H9 (cell line): ENCODE measurements around the gene HHLA2. TPM values are rescaled to one million over a fixed set of nuclear protein-coding genes. Genes with fewer than 3 reads are reported as not detected.

ENCODE experiments used
- DNase-seq: peaks from one replicate; pipeline ENCODE4 v3.0.0-alpha.2; 2017
- H2AFZ ChIP-seq: one replicate; pipeline ENCODE4 v1.6.1; 2013; ENCODE audit warnings: mild to moderate bottlenecking, low read length, control low read depth, moderate library complexity
- H2AK5ac ChIP-seq: 2 replicates; pipeline ENCODE4 v1.6.1; 2013; ENCODE audit warnings: low read length, control low read depth, mixed read lengths; ENCODE audit not compliant: insufficient read length
- H2BK120ac ChIP-seq: one replicate; pipeline ENCODE4 v1.6.1; 2013; ENCODE audit warnings: low read depth, mild to moderate bottlenecking, low read length, control low read depth, inconsistent platforms; ENCODE audit not compliant: poor library complexity, severe bottlenecking
- H2BK12ac ChIP-seq: 2 replicates; pipeline ENCODE4 v1.6.1; 2013; ENCODE audit warnings: low read length, control low read depth, mixed read lengths, low read depth; ENCODE audit not compliant: insufficient read length
- H2BK15ac ChIP-seq: 2 replicates; pipeline ENCODE4 v1.6.1; 2013; ENCODE audit warnings: low read depth, low read length, control low read depth
- H2BK20ac ChIP-seq: one replicate; pipeline ENCODE4 v1.6.1; 2013; ENCODE audit warnings: low read depth, mild to moderate bottlenecking, low read length, control low read depth, inconsistent platforms; ENCODE audit not compliant: poor library complexity, severe bottlenecking
- H2BK5ac ChIP-seq: 2 replicates; pipeline ENCODE4 v1.6.1; 2013; ENCODE audit warnings: low read length, control low read depth, mixed read lengths; ENCODE audit not compliant: insufficient read length
- H3K14ac ChIP-seq: 2 replicates; pipeline ENCODE4 v1.6.1; 2013; ENCODE audit warnings: low read length, control low read depth; ENCODE audit not compliant: insufficient read depth
- H3K18ac ChIP-seq: 2 replicates; pipeline ENCODE4 v1.6.1; 2013; ENCODE audit warnings: low read depth, mild to moderate bottlenecking, mixed read lengths, low read length, control low read depth; ENCODE audit not compliant: insufficient read length
- H3K23ac ChIP-seq: 2 replicates; pipeline ENCODE4 v1.6.1; 2013; ENCODE audit warnings: low read length, control low read depth, mixed read lengths, low read depth; ENCODE audit not compliant: insufficient read length
- H3K23me2 ChIP-seq: 2 replicates; pipeline ENCODE4 v1.6.1; 2013; ENCODE audit warnings: low read depth, mild to moderate bottlenecking, mixed read lengths, low read length, control low read depth; ENCODE audit not compliant: insufficient read length, poor library complexity, severe bottlenecking
- H3K27ac ChIP-seq: 2 replicates; pipeline ENCODE4 v1.5.1; 2013; ENCODE audit warnings: low read length, control low read depth, mixed read lengths, low read depth; ENCODE audit not compliant: insufficient read length
- H3K27me3 ChIP-seq: 2 replicates; pipeline ENCODE4 v1.6.1; 2013; ENCODE audit warnings: low read length, control low read depth, inconsistent platforms; ENCODE audit not compliant: insufficient read depth
- H3K4ac ChIP-seq: 2 replicates; pipeline ENCODE4 v1.6.1; 2013; ENCODE audit warnings: low read depth, mild to moderate bottlenecking, control low read depth, inconsistent platforms, low read length, moderate library complexity
- H3K4me1 ChIP-seq: 2 replicates; pipeline ENCODE4 v1.6.1; 2013; ENCODE audit warnings: low read length, control low read depth, inconsistent platforms; ENCODE audit not compliant: insufficient read depth
- H3K4me2 ChIP-seq: 2 replicates; pipeline ENCODE4 v1.6.1; 2013; ENCODE audit warnings: low read length, control low read depth, mixed read lengths; ENCODE audit not compliant: insufficient read length, insufficient read depth
- H3K56ac ChIP-seq: 2 replicates; pipeline ENCODE4 v1.6.1; 2013; ENCODE audit warnings: low read depth, mild to moderate bottlenecking, mixed read lengths, low read length, control low read depth; ENCODE audit not compliant: insufficient read length
- H3K79me1 ChIP-seq: 2 replicates; pipeline ENCODE4 v1.6.1; 2013; ENCODE audit warnings: low read depth, mild to moderate bottlenecking, moderate library complexity, low read length, control low read depth, inconsistent platforms; ENCODE audit not compliant: insufficient read depth, poor library complexity, severe bottlenecking
- H3K79me2 ChIP-seq: 2 replicates; pipeline ENCODE4 v1.6.1; 2013; ENCODE audit warnings: low read length, control low read depth, inconsistent platforms; ENCODE audit not compliant: insufficient read depth
- H3K9ac ChIP-seq: 2 replicates; pipeline ENCODE4 v1.6.1; 2013; ENCODE audit warnings: low read length, control low read depth, mixed read lengths; ENCODE audit not compliant: insufficient read length; ENCODE audit errors: extremely low read depth
- H3K9me3 ChIP-seq: one replicate; pipeline ENCODE4 v1.6.1; 2013; ENCODE audit warnings: low read depth, low read length, inconsistent platforms; ENCODE audit not compliant: control insufficient read depth
- H3T11ph ChIP-seq: one replicate; pipeline ENCODE4 v1.6.1; 2013; ENCODE audit warnings: mild to moderate bottlenecking, low read length, control low read depth, inconsistent platforms
- H4K20me1 ChIP-seq: one replicate; pipeline ENCODE4 v1.6.1; 2013; ENCODE audit not compliant: control insufficient read depth, insufficient read length, insufficient read depth
- H4K5ac ChIP-seq: 2 replicates; pipeline ENCODE4 v1.6.1; 2013; ENCODE audit warnings: low read depth, mild to moderate bottlenecking, mixed read lengths, low read length, control low read depth; ENCODE audit not compliant: insufficient read length
- H4K8ac ChIP-seq: replicated peaks from 2 replicates; pipeline ENCODE4 v1.6.1; 2013; ENCODE audit warnings: low read length, control low read depth, mixed read lengths, low read depth; ENCODE audit not compliant: insufficient read length
- H4K91ac ChIP-seq: 2 replicates; pipeline ENCODE4 v1.6.1; 2013; ENCODE audit warnings: low read depth, mild to moderate bottlenecking, moderate library complexity, mixed read lengths, low read length, control low read depth; ENCODE audit not compliant: insufficient read length
- H3K27ac Mint-ChIP-seq, 3 experiments: 2 replicates in 2 of 3; 3 replicates in 1 of 3; pipeline ENCODE4 v1.8.0; 2020 to 2021; ENCODE audit warnings: mixed read lengths in 3 of 3, mild to moderate bottlenecking in 1 of 3, moderate library complexity in 1 of 3
- H3K27me3 Mint-ChIP-seq: 2 replicates; pipeline ENCODE4 v1.8.0; 2021; ENCODE audit warnings: low read depth, mild to moderate bottlenecking, moderate library complexity, mixed read lengths
- H3K36me3 Mint-ChIP-seq, 3 experiments: 2 replicates in 2 of 3; 3 replicates in 1 of 3; pipeline ENCODE4 v1.8.0; 2020 to 2021; ENCODE audit warnings: low read depth in 3 of 3, mixed read lengths in 3 of 3; ENCODE audit not compliant: insufficient read depth in 1 of 3
- H3K4me1 Mint-ChIP-seq, 2 experiments: 2 replicates each; pipeline ENCODE4 v1.8.0; 2020; ENCODE audit warnings: mixed read lengths in 2 of 2
- H3K4me3 Mint-ChIP-seq, 2 experiments: 2 replicates in 1 of 2; 3 replicates in 1 of 2; pipeline ENCODE4 v1.8.0; 2020 to 2021; ENCODE audit warnings: mild to moderate bottlenecking in 2 of 2, mixed read lengths in 2 of 2, moderate library complexity in 1 of 2
- H3K9me3 Mint-ChIP-seq, 2 experiments: 2 replicates in 1 of 2; 3 replicates in 1 of 2; pipeline ENCODE4 v1.8.0; 2020; ENCODE audit warnings: mild to moderate bottlenecking in 2 of 2, mixed read lengths in 2 of 2, moderate library complexity in 1 of 2
- CTCF ChIP-seq: fragments of 200-600 bp; sonication (generic); conservative IDR thresholded peaks from 3 replicates; pipeline ENCODE4 v1.8.0; 2021; ENCODE audit warnings: antibody characterized with exemption, mild to moderate bottlenecking
- WGBS: extraction: QIAGEN DNeasy Blood & Tissue Kit; methylation state at CpG from one replicate; pipeline ENCODE4 v1.1.7; 2013; ENCODE audit warnings: missing lambda C conversion rate, low lambda C conversion rate, mixed read lengths; ENCODE audit not compliant: insufficient read length; ENCODE audit errors: extremely low coverage; 5-methylcytosine and 5-hydroxymethylcytosine counted together
- total RNA-seq: library from RNA; stranded (reverse); gene quantifications from 2 replicates; pipeline ENCODE4 v1.2.1, GENCODE V29; 2021

Gene HHLA2
- total RNA-seq, 1 experiment from 2014 or later, result not detected

- H3K79me1 ChIP-seq, result no peaks in the 10 kb centered on the region
- H3K9ac ChIP-seq, result no peak overlapping the region
- no peak overlapping the region for H2AFZ ChIP-seq
- H2BK5ac ChIP-seq, result no peak overlapping the region
- H4K20me1 ChIP-seq, result no peaks in the 10 kb centered on the region
- H3K18ac ChIP-seq, result no peak overlapping the region
- H4K8ac ChIP-seq, result no peak overlapping the region
- no peak overlapping the region for H3K4me2 ChIP-seq
- no peak overlapping the region for H3K56ac ChIP-seq
- H3K36me3 Mint-ChIP-seq, result no peaks in the 10 kb centered on the region
- H3K27ac Mint-ChIP-seq, result no peak overlapping the region; a peak in 1 of 7 replicates
- no peak for TF ChIP-seq CTCF
- H2AK5ac ChIP-seq, result no peak overlapping the region
- H3K23ac ChIP-seq, result no peak overlapping the region
- no peak overlapping the region for H3K27ac ChIP-seq
- no peak overlapping the region for H2BK120ac ChIP-seq
- no peaks in the 10 kb centered on the region for H3K23me2 ChIP-seq
- H4K91ac ChIP-seq, result no peak overlapping the region
- peaks cover 21 to 25% of the 10 kb centered on the region in 2 experiments for H3K4me1 Mint-ChIP-seq
- H3K4me3 Mint-ChIP-seq, result no peak overlapping the region
- H2BK20ac ChIP-seq, result no peak overlapping the region
- H3K14ac ChIP-seq, result no peak overlapping the region
- peaks cover 3% of the 10 kb centered on the region; the same call in 1 of the 2 replicates for H3K4me1 ChIP-seq
- H2BK12ac ChIP-seq, result no peak overlapping the region
- H3K4ac ChIP-seq, result no peak overlapping the region
- no peaks in the 10 kb centered on the region for H3K79me2 ChIP-seq
- no peak overlapping the region for H3T11ph ChIP-seq
- H2BK15ac ChIP-seq, result no peak overlapping the region
- no CpG with 5 or more reads among the region's 1 CpG for WGBS
- H3K9me3 ChIP-seq, result no peaks in the 10 kb centered on the region
- DNase-seq, result no peak
- H3K9me3 Mint-ChIP-seq, result no peaks in the 10 kb centered on the region
- H3K27me3 Mint-ChIP-seq, result no peaks in the 10 kb centered on the region
- H3K27me3 ChIP-seq, result no peaks in the 10 kb centered on the region
- H4K5ac ChIP-seq, result no peak overlapping the region
Observed at GRCh38 chr3:108389372-108389771, 93.0 kb downstream of the HHLA2 start.
